ENCODE results near the gene THRB. TPM values are rescaled to one million over a fixed set of nuclear protein-coding genes. Genes with fewer than 3 reads are reported as not detected.
A peak's percentile ranks its signal among the peaks of the same experiment; 100 is the strongest.

The THRB gene
- total RNA-seq, 4 donors from 2014 or later, result 9.8 to 52.4 (median 31.3) TPM

DNA sequence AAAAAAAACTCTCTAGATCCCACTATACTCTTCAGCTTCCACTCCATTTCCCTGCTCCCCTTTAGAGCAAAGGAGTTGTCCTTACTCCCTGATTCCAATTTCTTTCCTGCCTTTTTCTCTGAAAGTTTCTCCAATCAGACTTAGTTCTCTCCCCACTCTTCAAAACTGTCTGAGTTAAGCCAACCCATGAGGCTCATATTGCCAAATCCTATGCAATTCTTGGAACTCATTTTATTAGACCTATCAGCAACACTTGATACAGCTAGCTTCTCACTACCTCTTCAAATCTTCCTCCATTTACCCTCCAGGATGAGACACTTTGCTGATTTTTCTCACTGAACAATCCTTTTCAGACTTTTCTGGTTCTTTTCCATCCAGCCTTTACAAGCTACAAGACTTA, 233.1 kb downstream of the THRB start:
- no peak for TF ChIP-seq POLR2AphosphoS5 (IDR thresholded peaks at IDR 0.05)
- TF ChIP-seq EP300 (IDR thresholded peaks at IDR 0.05; ENCODE audit: low read depth), result no peak
- TF ChIP-seq, protein P1, sequence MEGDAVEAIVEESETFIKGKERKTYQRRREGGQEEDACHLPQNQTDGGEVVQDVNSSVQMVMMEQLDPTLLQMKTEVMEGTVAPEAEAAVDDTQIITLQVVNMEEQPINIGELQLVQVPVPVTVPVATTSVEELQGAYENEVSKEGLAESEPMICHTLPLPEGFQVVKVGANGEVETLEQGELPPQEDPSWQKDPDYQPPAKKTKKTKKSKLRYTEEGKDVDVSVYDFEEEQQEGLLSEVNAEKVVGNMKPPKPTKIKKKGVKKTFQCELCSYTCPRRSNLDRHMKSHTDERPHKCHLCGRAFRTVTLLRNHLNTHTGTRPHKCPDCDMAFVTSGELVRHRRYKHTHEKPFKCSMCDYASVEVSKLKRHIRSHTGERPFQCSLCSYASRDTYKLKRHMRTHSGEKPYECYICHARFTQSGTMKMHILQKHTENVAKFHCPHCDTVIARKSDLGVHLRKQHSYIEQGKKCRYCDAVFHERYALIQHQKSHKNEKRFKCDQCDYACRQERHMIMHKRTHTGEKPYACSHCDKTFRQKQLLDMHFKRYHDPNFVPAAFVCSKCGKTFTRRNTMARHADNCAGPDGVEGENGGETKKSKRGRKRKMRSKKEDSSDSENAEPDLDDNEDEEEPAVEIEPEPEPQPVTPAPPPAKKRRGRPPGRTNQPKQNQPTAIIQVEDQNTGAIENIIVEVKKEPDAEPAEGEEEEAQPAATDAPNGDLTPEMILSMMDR (IDR thresholded peaks at IDR 0.05), result no peak
- TF ChIP-seq POLR2A (IDR thresholded peaks at IDR 0.05), result no peak
- Histone ChIP-seq H3K27me3 (no peaks in the 10 kb centered on the region), H3K4me3 (no peak overlapping the region), H3K9me3 (no peaks in the 10 kb centered on the region), H3K36me3 (no peaks in the 10 kb centered on the region), H3K27ac (no peak overlapping the region), H3K4me1 (peaks cover 0 to 6% (median 3%) of the 10 kb centered on the region in 4 donors)
- intact Hi-C loops (cut with DNase I; ENCODE audit: low total_unique reads), result loop anchor here (10.0 kb wide), 2 partner anchors 233 to 423 kb away; partner anchors contain the start of gene THRB
- in situ Hi-C loops (cut with MboI; ENCODE audit: low pct_ligation_motif_present in 1 of 4, low pct_unique_long_range_greater_than_20kb in 1 of 4, low sequenced_read_pairs in 3 of 4), result loop anchor here (25.0 kb wide), 3 partner anchors 226 to 401 kb away; partner anchors contain the start of gene THRB (in 1 of the 4)
- no peak for DNase-seq

DNA sequence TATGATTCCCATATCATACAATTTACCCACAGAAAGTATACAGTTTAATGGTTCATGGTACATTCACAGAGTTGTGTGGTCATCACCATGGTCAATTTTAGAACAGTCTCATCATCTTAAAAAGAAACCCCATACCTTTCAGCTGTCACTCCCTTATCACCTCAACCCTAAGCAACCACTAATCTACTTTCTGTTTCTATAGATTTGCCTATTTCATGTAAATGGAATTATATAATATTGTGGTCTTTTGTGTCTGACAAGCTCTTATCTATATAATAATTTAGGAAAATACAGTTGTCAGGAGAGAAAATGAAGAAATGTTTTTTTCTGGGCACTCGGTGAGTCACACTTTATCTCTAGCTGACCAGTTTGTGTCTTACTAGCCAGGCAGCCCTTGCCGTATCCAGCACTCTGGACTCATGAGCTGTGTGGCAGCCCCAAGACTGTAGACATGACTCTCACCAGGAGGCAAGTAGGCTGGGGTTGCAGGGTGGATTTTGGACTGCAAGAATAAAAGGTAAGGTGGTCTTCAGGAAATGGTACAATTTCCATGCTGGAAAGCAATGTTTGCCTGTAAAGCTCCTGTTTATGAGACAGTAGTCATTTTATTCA, 234.6 kb downstream of the THRB start:
- H3K4me3 ChIP-seq, result no peak overlapping the region
- H3K27ac ChIP-seq, result no peak overlapping the region
- H3K9me3 ChIP-seq, result no peaks in the 10 kb centered on the region
- peaks cover 0 to 6% (median 3%) of the 10 kb centered on the region in 4 donors for H3K4me1 ChIP-seq
- H3K36me3 ChIP-seq, result no peaks in the 10 kb centered on the region
- intact Hi-C loops (cut with DNase I; ENCODE audit: low total_unique reads), result loop anchor here (10.0 kb wide), 2 partner anchors 235 to 425 kb away; partner anchors contain the start of gene THRB
- H3K27me3 ChIP-seq, result no peaks in the 10 kb centered on the region
- WGBS, 2 donors (ENCODE audit: low coverage in 1 of 2), result 79 to 82% methylated on average over 2 of the region's 2 CpGs
- TF ChIP-seq, protein P1 (IDR thresholded peaks at IDR 0.05), result no peak
- no peak for TF ChIP-seq POLR2A (IDR thresholded peaks at IDR 0.05)
- no peak for TF ChIP-seq EP300 (IDR thresholded peaks at IDR 0.05; ENCODE audit: low read depth)
- in situ Hi-C loops (cut with MboI; ENCODE audit: low pct_ligation_motif_present in 1 of 4, low pct_unique_long_range_greater_than_20kb in 1 of 4, low sequenced_read_pairs in 3 of 4), result loop anchor here (25.0 kb wide), 3 partner anchors 227 to 402 kb away; partner anchors contain the start of gene THRB (in 1 of the 4)
- DNase-seq, result no peak

DNA sequence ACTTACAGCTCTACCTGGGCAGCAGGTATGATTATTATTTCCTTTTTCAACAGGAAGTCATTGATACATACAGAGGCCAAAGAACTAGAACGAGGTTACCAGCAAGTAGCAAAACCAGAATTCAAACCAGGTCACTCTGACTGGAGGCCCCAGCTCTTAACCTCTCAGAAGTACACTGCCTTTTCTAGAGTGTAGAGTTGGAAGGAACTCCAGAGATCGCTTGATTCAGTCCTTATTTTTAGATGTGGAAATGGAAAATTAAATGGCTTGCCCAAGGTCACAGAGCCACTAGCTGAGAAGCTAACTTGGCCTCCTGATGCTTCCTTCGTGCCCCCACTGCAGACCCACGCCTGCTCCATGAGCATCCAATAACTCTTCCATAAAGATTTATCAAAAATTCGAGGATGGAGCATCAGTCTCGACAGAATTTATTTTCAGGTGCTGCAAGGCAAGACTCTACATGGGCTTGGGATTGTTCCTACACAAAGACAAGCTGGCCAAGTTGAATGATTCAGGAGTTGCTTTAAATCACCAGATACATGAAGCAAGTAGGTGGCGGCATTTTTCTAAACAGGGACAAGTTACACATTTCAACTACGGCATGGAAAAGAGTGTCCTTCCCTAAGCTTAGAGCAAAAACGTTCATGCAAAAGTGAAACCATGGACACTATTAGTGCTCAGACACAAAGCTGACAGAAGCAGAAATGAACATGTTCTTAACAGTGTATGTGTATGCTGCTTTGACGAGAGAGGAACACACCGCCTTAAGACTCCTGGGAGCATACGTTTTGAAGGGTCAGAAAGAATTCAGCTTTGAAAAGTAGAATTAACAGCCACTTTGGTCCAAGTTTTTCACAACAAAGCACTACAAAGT, 235.7 kb downstream of the THRB start:
- H3K36me3 ChIP-seq, result no peaks in the 10 kb centered on the region
- no peaks in the 10 kb centered on the region for H3K27me3 ChIP-seq
- WGBS, 2 donors (ENCODE audit: low coverage in 1 of 2), result 66 to 76% methylated on average over 8 to 12 of the region's 12 CpGs
- DNase-seq, result no peak
- H3K4me3 ChIP-seq, result no peak overlapping the region
- peaks cover 0 to 6% (median 3%) of the 10 kb centered on the region in 4 donors for H3K4me1 ChIP-seq
- H3K9me3 ChIP-seq, result no peaks in the 10 kb centered on the region
- TF ChIP-seq POLR2A (IDR thresholded peaks at IDR 0.05) (no peak), POLR2AphosphoS5 (IDR thresholded peaks at IDR 0.05) (no peak)
- TF ChIP-seq, protein P1 (IDR thresholded peaks at IDR 0.05), result no peak
- intact Hi-C loops (cut with DNase I; ENCODE audit: low total_unique reads), result no loop called here
- in situ Hi-C loops (cut with MboI; ENCODE audit: low pct_ligation_motif_present in 1 of 4, low pct_unique_long_range_greater_than_20kb in 1 of 4, low sequenced_read_pairs in 3 of 4), result loop anchor here (25.0 kb wide), 3 partner anchors 228 to 403 kb away; partner anchors contain the start of gene THRB (in 1 of the 4)
- H3K27ac ChIP-seq, result peak overlapping the region in 2 of 4 donors; percentile 5 to 33

DNA sequence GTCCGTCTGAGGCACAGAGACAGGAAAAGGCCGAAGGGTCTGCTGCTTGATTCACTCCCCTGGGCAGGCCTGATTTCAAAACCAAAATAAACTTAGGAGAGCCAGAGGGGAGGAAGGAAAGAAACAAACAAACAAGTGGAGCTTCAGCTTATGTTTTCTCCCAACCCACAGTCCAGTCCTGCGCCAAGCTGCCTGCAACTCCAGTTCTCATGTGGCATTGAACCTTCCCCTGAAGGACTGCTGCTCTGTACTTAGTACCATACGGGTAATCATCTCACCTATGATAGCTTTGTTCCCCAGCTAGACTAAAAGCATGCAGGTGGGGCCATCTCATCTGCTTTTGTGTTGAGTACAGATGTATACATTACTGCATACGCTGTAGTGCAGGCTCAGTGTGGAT, 236.4 kb downstream of the THRB start:
- in situ Hi-C loops (cut with MboI; ENCODE audit: low pct_ligation_motif_present in 1 of 4, low pct_unique_long_range_greater_than_20kb in 1 of 4, low sequenced_read_pairs in 3 of 4), result loop anchor here (25.0 kb wide), 3 partner anchors 229 to 404 kb away; partner anchors contain the start of gene THRB (in 1 of the 4)
- TF ChIP-seq POLR2A (IDR thresholded peaks at IDR 0.05) (no peak), POLR2AphosphoS5 (IDR thresholded peaks at IDR 0.05) (no peak), EP300 (IDR thresholded peaks at IDR 0.05; ENCODE audit: low read depth) (no peak)
- TF ChIP-seq, protein P1 (IDR thresholded peaks at IDR 0.05), result no peak
- intact Hi-C loops (cut with DNase I; ENCODE audit: low total_unique reads), result no loop called here
- DNase-seq, result no peak
- H3K4me1 ChIP-seq, result peaks cover 0 to 6% (median 1%) of the 10 kb centered on the region in 4 donors
- no peaks in the 10 kb centered on the region for H3K36me3 ChIP-seq
- peak overlapping the region in 2 of 4 donors; percentile 5 to 33 for H3K27ac ChIP-seq
- no peaks in the 10 kb centered on the region for H3K27me3 ChIP-seq
- no peak overlapping the region for H3K4me3 ChIP-seq
- 74 to 76% methylated on average over 3 to 5 of the region's 5 CpGs for WGBS, 2 donors (ENCODE audit: low coverage in 1 of 2)
- no peaks in the 10 kb centered on the region for H3K9me3 ChIP-seq
